HG03135 (cell line): ENCODE results near the gene PUM2.

ENCODE experiments used
- ATAC-seq: cut with Tn5 transposase; IDR thresholded peaks from one replicate; pipeline ENCODE4 v1.9.1; 2021; ENCODE audit warnings: mild to moderate bottlenecking, moderate library complexity; ENCODE audit not compliant: unreplicated experiment

The PUM2 gene

GRCh38 chr2:20219763-20220380 lies 130.8 kb downstream of the PUM2 start:
- no peak for ATAC-seq

- no peak for ATAC-seq
These were observed 132.0 kb downstream of the PUM2 start for GRCh38 chr2:20218331-20219320.

GRCh38 chr2:20217041-20217970 lies 133.3 kb downstream of the PUM2 start:
- ATAC-seq: no peak

DNA sequence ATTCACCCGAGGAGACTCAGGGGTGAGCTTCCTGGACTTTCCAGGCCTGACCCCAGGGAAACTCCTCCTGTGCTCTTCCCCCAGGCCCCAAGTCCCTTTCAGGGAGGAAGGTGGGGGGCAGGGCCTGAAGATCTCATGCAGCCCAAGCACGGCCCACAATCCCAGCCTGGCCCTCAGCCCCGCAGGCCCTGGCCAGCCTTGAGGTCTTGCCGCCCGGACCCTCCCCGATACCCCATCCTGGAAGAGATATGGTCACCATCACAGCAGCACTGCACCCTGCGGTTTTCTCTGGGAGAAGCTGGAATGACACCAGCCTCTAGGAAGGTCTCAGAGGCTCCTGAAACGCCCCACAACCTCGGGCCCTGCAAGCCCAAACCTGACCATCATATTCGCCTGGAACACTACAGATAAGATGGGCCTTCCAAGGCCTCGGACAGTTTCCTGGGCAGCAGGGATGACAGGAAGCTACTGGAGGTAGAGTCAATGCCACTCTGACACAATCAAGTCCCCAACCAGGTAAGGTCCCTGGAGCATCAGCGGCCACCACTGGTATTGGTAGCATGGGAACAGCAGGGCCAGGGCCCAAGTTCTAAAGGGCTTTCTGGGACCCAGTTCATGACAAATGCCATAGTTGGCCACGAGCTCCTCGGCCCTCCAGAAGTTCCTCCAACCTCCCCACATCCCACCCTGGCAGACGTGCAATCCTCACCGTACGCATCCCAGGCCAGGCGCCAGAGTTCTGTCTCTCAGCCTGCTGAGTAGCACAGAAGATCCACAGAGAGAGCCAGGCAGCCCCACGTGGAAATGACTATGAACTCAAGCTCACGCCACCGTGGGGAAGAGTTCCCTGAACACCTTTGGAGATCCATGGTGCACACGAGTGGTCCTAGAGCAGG lies 134.3 kb downstream of the PUM2 start:
- ATAC-seq: no peak

- ATAC-seq: no peak
These were observed 135.2 kb downstream of the PUM2 start for GRCh38 chr2:20215183-20216040.

DNA sequence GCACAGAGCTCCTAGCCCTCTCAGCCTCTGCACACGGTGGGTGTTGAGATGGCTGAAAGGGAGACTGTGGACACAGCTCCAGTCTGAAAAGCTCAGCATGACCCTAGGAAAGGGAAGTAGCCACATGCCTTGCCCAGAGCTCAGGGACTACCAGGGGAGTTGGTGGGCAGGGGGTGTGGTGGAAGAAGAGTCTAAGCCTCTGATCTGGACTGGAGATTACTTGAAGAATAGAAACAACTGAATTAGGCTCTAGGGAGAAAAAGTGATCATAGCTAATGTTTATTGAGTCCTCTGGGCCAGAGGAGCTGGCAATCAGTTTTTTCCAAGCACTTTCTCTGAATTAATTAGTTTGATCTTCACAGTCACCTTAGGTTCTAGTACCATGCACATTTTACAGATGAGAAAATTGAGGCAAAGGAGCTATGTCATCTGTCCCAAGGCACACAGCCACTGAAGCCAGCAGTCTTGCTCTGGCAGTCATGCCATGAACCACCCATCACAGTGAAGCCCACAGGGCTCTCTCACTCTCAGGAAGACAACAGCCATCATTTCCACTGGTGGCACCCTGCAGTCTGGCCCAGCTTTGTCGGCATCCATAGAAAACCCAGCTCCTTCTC lies 136.0 kb downstream of the PUM2 start:
- ATAC-seq: no peak

DNA sequence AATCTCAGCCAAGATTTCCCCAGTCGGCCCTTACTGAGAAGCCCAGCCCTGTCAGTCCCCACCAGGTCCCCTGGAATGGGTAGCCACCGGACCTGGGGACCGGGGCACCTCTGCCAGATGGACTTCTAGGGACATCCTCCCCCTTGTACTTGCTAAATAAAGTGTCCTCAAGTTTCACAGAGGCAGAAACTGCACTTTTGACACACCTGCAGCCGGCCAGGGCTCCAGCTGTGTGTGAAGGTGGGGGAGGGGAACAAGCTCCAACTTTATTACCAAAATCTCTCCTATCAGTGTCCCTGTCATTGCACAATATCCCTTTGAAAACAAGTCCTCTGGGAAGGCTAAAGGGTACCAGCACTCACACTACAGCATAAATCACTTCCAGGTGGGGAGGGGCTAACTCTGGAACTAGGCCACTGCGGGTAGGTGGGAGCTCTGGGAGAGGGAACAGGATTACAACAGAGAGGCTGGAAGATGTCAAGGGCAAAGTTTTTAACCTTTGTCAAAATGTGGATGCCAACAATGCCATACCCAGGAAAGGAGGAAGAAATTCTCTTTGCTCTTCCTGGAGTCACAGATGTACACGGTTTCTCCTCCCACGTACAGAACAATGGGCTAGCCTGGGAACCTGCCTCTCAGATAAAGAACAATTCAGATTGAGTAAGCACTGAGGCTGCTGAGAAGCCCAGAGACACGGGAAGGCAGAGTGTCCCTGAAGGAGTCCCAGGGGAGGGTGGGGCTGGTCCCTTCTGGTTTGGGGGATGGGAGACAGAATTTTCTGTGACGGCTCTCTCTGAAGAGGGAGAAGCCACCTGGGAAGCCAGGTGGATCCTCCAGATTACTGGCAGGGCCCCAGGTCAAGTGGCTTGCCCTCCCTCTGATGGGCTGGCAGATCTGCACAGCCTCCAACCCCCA lies 136.7 kb downstream of the PUM2 start:
- no peak for ATAC-seq

- no peak for ATAC-seq
These were observed 137.7 kb downstream of the PUM2 start for GRCh38 chr2:20212871-20213503.

GRCh38 chr2:20212459-20212870 lies 138.2 kb downstream of the PUM2 start:
- no peak for ATAC-seq

GRCh38 chr2:20211860-20212458 lies 138.7 kb downstream of the PUM2 start:
- ATAC-seq: no peak

GRCh38 chr2:20211420-20211819 lies 139.2 kb downstream of the PUM2 start:
- no peak for ATAC-seq

DNA sequence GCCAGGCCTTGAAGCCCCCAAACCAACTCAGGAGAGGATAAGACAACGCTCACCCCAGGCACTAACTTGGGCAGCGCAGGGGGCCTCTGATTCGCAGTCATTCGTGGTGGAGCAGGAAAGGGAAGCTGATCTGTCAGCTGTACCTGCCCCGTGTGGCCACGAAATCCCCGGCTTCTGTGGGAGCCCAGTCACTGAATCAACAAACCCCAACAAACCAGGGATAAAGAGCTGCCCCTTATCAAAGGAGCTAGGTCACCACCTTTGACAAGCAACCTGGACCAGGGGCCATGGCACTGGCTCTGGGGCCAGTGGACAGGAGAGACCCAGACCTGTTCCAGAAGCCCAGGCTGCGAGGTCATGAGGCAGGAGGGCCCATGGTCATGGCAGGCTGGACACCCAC lies 140.2 kb downstream of the PUM2 start:
- ATAC-seq: no peak

GRCh38 chr2:20209373-20210109 lies 141.1 kb downstream of the PUM2 start:
- no peak for ATAC-seq

DNA sequence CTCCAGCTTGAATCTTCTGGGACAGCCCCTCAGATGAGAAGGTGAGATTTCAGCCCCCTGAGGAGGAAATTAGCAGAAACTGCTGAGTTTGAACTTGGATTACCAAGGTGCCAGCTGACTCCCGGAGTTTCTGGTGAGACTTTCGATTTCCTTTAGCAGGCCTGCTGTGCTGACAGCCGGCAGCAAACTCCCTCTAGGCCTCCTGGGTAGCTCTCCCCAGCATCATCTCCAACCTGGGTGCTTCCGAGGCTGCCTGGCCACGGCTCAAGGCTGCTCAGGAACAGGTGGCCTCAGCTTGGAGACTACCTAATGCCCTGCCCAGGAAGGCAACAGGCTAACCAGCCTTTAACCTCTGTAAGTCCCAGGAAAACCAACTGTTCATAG lies 142.2 kb downstream of the PUM2 start:
- no peak for ATAC-seq

DNA sequence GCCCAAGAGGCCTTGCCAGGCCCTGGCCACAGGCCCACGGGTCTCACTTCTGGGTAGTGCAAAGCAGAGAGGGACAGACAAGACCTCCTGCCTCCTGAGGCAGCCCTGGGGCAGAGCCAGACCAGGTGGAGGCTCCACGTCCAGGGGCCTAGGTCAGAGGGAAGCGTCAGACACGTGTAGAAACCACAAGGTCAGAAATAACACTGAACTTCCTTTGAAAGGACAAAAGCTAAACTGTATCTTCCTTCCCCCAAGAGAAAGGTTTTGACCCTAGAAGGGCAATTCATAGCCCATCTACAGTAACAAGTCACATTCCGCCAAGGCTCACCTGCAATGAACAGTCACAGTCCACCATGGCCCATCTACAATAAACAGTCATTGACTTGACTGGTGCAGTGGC lies 143.6 kb downstream of the PUM2 start:
- no peak for ATAC-seq

GRCh38 chr2:20205915-20206524 lies 144.6 kb downstream of the PUM2 start:
- no peak for ATAC-seq
